ENCODE measurements around the gene POU3F1. TPM values are rescaled to one million over a fixed set of nuclear protein-coding genes. Genes with fewer than 3 reads are reported as not detected.

POU3F1 gene
- total and polyA plus RNA-seq, 2 of the 4 experiments (the other 2 are of a cell fraction), result not detected

DNA sequence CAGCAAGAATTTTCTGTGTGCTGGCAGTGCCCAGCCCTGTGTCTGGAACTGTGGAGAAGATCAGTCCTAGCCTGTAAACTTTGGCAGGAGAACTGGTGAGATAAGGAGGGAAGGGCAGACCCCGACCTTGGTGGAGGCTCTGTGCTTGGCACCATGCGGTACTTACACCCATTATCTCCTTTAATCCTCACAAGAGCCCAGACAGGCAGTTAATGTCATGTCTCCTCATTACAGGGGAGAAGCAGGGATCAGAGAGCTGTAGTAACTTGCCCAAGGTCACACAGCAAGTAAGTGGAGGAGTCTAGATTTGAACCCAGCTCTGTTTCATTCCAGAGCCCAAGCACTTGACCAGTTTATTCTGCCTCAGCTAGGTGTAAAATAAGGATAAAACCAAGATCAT lies 13.9 kb upstream of the POU3F1 start:
- no peak overlapping the region for H2AK5ac ChIP-seq (ENCODE audit: low read depth, low read length)

More for the DNA sequence above, 13.9 kb upstream of the POU3F1 start:
- TF ChIP-seq RAD21 (IDR thresholded peaks at IDR 0.05; ENCODE audit: low read length), result no peak
- TF ChIP-seq, protein P1, sequence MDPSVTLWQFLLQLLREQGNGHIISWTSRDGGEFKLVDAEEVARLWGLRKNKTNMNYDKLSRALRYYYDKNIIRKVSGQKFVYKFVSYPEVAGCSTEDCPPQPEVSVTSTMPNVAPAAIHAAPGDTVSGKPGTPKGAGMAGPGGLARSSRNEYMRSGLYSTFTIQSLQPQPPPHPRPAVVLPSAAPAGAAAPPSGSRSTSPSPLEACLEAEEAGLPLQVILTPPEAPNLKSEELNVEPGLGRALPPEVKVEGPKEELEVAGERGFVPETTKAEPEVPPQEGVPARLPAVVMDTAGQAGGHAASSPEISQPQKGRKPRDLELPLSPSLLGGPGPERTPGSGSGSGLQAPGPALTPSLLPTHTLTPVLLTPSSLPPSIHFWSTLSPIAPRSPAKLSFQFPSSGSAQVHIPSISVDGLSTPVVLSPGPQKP (IDR thresholded peaks at IDR 0.05; ENCODE audit: borderline replicate concordance, low read depth, low read length), result no peak
- no peak for TF ChIP-seq MXI1 (IDR thresholded peaks at IDR 0.05; ENCODE audit: borderline replicate concordance, low read depth, low read length)
- no peak for TF ChIP-seq NFE2L2 (IDR thresholded peaks at IDR 0.05; ENCODE audit: low read depth, low read length)
- TF ChIP-seq RFX5 (IDR thresholded peaks at IDR 0.05; ENCODE audit: low read depth, low read length), result no peak
- TF ChIP-seq MAZ (IDR thresholded peaks at IDR 0.05; ENCODE audit: borderline replicate concordance, low read depth, low read length), result no peak
- no peak for TF ChIP-seq POLR2A (IDR thresholded peaks at IDR 0.05; ENCODE audit: low read depth, low read length)
- no peak for TF ChIP-seq RCOR1 (IDR thresholded peaks at IDR 0.05; ENCODE audit: insufficient replicate concordance, low read length)
- TF ChIP-seq MAFK (IDR thresholded peaks at IDR 0.05; ENCODE audit: low read depth, low read length), result no peak
- TF ChIP-seq, protein P2, sequence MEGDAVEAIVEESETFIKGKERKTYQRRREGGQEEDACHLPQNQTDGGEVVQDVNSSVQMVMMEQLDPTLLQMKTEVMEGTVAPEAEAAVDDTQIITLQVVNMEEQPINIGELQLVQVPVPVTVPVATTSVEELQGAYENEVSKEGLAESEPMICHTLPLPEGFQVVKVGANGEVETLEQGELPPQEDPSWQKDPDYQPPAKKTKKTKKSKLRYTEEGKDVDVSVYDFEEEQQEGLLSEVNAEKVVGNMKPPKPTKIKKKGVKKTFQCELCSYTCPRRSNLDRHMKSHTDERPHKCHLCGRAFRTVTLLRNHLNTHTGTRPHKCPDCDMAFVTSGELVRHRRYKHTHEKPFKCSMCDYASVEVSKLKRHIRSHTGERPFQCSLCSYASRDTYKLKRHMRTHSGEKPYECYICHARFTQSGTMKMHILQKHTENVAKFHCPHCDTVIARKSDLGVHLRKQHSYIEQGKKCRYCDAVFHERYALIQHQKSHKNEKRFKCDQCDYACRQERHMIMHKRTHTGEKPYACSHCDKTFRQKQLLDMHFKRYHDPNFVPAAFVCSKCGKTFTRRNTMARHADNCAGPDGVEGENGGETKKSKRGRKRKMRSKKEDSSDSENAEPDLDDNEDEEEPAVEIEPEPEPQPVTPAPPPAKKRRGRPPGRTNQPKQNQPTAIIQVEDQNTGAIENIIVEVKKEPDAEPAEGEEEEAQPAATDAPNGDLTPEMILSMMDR (conservative IDR thresholded peaks at IDR 0.05; ENCODE audit: low read depth, low read length), result no peak
- TF ChIP-seq FOS (IDR thresholded peaks at IDR 0.05; ENCODE audit: low read depth, low read length), result no peak
- no peak for TF ChIP-seq BHLHE40 (IDR thresholded peaks at IDR 0.05; ENCODE audit: low read depth, low read length)
- no peak for TF ChIP-seq SMC3 (IDR thresholded peaks at IDR 0.05; ENCODE audit: low read depth, low read length)
- no peak for TF ChIP-seq CEBPB (IDR thresholded peaks at IDR 0.05; ENCODE audit: low read depth, low read length)
- TF ChIP-seq, protein P3, sequence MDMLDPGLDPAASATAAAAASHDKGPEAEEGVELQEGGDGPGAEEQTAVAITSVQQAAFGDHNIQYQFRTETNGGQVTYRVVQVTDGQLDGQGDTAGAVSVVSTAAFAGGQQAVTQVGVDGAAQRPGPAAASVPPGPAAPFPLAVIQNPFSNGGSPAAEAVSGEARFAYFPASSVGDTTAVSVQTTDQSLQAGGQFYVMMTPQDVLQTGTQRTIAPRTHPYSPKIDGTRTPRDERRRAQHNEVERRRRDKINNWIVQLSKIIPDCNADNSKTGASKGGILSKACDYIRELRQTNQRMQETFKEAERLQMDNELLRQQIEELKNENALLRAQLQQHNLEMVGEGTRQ (IDR thresholded peaks at IDR 0.05; ENCODE audit: low read depth, low read length), result no peak
- no peak for TF ChIP-seq CHD1 (IDR thresholded peaks at IDR 0.05; ENCODE audit: low read depth, low read length)
- POLR2A ChIA-PET (ENCODE audit: unreplicated experiment), result no interaction called here
- no peaks in the 10 kb centered on the region for H3K9me1 ChIP-seq (ENCODE audit: insufficient read depth, low read length)
- H3K9me3 ChIP-seq (ENCODE audit: control insufficient read depth, insufficient read depth, low read length), result no peaks in the 10 kb centered on the region
- dilution Hi-C loops (cut with HindIII; ENCODE audit: low sequenced_read_pairs, unreplicated experiment), result no loop called here
- no peak overlapping the region for H3K27ac ChIP-seq (ENCODE audit: insufficient read depth, low read length)
- DNase-seq, result no peak
- no peak overlapping the region for H3K4me2 ChIP-seq (ENCODE audit: low read depth, low read length)
- H3K14ac ChIP-seq (replicated peaks; ENCODE audit: low read depth, low read length), result no peak overlapping the region
- no peaks in the 10 kb centered on the region for H3K4me1 ChIP-seq (ENCODE audit: control insufficient read depth, insufficient read depth, low read length)
- H2AK9ac ChIP-seq (replicated peaks; ENCODE audit: low read depth, low read length, poor library complexity), result no peak overlapping the region
- H2BK5ac ChIP-seq (ENCODE audit: low read depth, low read length, poor library complexity, severe bottlenecking), result no peak overlapping the region
- H4K5ac ChIP-seq (ENCODE audit: low read depth, low read length), result no peak overlapping the region
- no peak overlapping the region for H3K23ac ChIP-seq (ENCODE audit: low read depth, low read length)
- no peak overlapping the region for H4K91ac ChIP-seq (ENCODE audit: insufficient read depth, low read depth, low read length)
- H2BK120ac ChIP-seq (ENCODE audit: low read depth, low read length), result no peak overlapping the region
- no peak overlapping the region for H3K9ac ChIP-seq (ENCODE audit: low read depth, low read length)
- H3K4me3 ChIP-seq (ENCODE audit: insufficient read depth, low read depth, low read length), result no peak overlapping the region
- CTCF ChIA-PET, result no interaction called here
- BruUV-seq (replicated peaks), result no TSS peak
- H3K79me1 ChIP-seq (ENCODE audit: low read depth in 1 of 2, low read length in 2 of 2), result no peaks in the 10 kb centered on the region
- no peak overlapping the region for H3K18ac ChIP-seq (ENCODE audit: low read depth, low read length)
- H2BK15ac ChIP-seq (ENCODE audit: low read depth, low read length), result no peak overlapping the region
- H3K36me3 ChIP-seq (ENCODE audit: control insufficient read depth, insufficient read depth, low read length), result no peaks in the 10 kb centered on the region
- H2BK20ac ChIP-seq (ENCODE audit: low read depth, low read length), result no peak overlapping the region
- no peak overlapping the region for H3K4ac ChIP-seq (ENCODE audit: low read depth, low read length)
- no peak overlapping the region for H4K8ac ChIP-seq (ENCODE audit: low read depth in 2 of 2, low read length in 2 of 2)
- no peak for ATAC-seq (ENCODE audit: low read depth)
- no peak overlapping the region for H3K56ac ChIP-seq (ENCODE audit: extremely low read depth, insufficient read depth, low read length)
- H3K27me3 ChIP-seq (ENCODE audit: control insufficient read depth, insufficient read depth, low read length), result peaks cover 20% of the 10 kb centered on the region
- WGBS, 2 experiments (ENCODE audit: extremely low coverage in 2 of 2, insufficient read length in 1 of 2), result no CpG with 5 or more reads among the region's 2 CpGs
- H4K20me1 ChIP-seq (ENCODE audit: insufficient read depth, low read length), result no peaks in the 10 kb centered on the region
- in situ Hi-C loops (cut with MboI; ENCODE audit: low sequenced_read_pairs), result no loop called here
- no peak overlapping the region for H2AFZ ChIP-seq (replicated peaks; ENCODE audit: low read length, poor library complexity)
- intact Hi-C loops (cut with micrococcal nuclease), result no loop called here
